Measurements from ENCODE around the gene PSAT1.

GRCh38 chr9:78249542-78249941 lies 47.4 kb upstream of the PSAT1 start:
- TF ChIP-seq CREB1 (CRISPR knock-in tag; IDR thresholded peaks at IDR 0.05; ENCODE audit: low read depth) (no peak), CTCF (conservative IDR thresholded peaks at IDR 0.05; ENCODE audit: low read depth in 2 of 2) (no peak), REST (IDR thresholded peaks at IDR 0.05; ENCODE audit: unreplicated experiment) (no peak), EZH2phosphoT487 (IDR thresholded peaks at IDR 0.05; ENCODE audit: unreplicated experiment) (no peak), POLR2AphosphoS5 (IDR thresholded peaks at IDR 0.05; ENCODE audit: low read depth) (no peak), EZH2 (IDR thresholded peaks at IDR 0.05; ENCODE audit: low read depth, unreplicated experiment) (no peak), ZNF331 (CRISPR knock-in tag; IDR thresholded peaks at IDR 0.05; ENCODE audit: low read depth) (no peak), JUNB (IDR thresholded peaks at IDR 0.05; ENCODE audit: unreplicated experiment) (no peak), STAT1 (IDR thresholded peaks at IDR 0.05; ENCODE audit: unreplicated experiment) (no peak), NANOG (IDR thresholded peaks at IDR 0.05; ENCODE audit: borderline replicate concordance) (no peak)
- TF ChIP-seq, protein P1, sequence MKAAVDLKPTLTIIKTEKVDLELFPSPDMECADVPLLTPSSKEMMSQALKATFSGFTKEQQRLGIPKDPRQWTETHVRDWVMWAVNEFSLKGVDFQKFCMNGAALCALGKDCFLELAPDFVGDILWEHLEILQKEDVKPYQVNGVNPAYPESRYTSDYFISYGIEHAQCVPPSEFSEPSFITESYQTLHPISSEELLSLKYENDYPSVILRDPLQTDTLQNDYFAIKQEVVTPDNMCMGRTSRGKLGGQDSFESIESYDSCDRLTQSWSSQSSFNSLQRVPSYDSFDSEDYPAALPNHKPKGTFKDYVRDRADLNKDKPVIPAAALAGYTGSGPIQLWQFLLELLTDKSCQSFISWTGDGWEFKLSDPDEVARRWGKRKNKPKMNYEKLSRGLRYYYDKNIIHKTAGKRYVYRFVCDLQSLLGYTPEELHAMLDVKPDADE (IDR thresholded peaks at IDR 0.05) = no peak
